ENCODE data around the gene EXOC1. TPM values are rescaled to one million over a fixed set of nuclear protein-coding genes. Genes with fewer than 3 reads are reported as not detected.

EXOC1 gene
- total and polyA plus RNA-seq, 2 of the 4 experiments (the other 2 are of a cell fraction): 19.9 to 49.5 TPM

- H4K8ac ChIP-seq (ENCODE audit: low read depth in 2 of 2, low read length in 2 of 2): peak within 1 kb of the TSS; percentile 91 to 98
- H3K27ac ChIP-seq (ENCODE audit: insufficient read depth, low read length): peak within 1 kb of the TSS; percentile 99
- in situ Hi-C loops (cut with MboI; ENCODE audit: low sequenced_read_pairs): no loop called here
- no peaks in the 10 kb centered on the region; the same call in 1 of the 2 replicates for H3K36me3 ChIP-seq (ENCODE audit: control insufficient read depth, insufficient read depth, low read length)
- peak within 1 kb of the TSS; percentile 96 for H3K56ac ChIP-seq (ENCODE audit: extremely low read depth, insufficient read depth, low read length)
- H3K79me1 ChIP-seq (ENCODE audit: low read depth in 1 of 2, low read length in 2 of 2): peaks cover 11 to 29% of the 10 kb centered on the region in 2 experiments
- ChIA-PET CTCF (interaction anchor here (0.6 to 2.4 kb wide), 16 partner anchors 8 to 611 kb away, joined by 3 to 11 read pairs (median 3); no protein-coding TSS in a partner anchor), POLR2A (ENCODE audit: unreplicated experiment) (interaction anchor here (0.6 to 1.1 kb wide), 3 partner anchors 15 to 83 kb away, joined by 3 to 8 read pairs (median 5); no protein-coding TSS in a partner anchor)
- H3K4me1 ChIP-seq (ENCODE audit: control insufficient read depth, insufficient read depth, low read length): peaks cover 6% of the 10 kb centered on the region
- H3K27me3 ChIP-seq (ENCODE audit: control insufficient read depth, insufficient read depth, low read length): no peaks in the 10 kb centered on the region
- H3K9me1 ChIP-seq (ENCODE audit: insufficient read depth, low read length): no peaks in the 10 kb centered on the region
- BruUV-seq (replicated peaks): no TSS peak
- peak within 1 kb of the TSS; percentile 96 for H3K9ac ChIP-seq (ENCODE audit: low read depth, low read length)
- peak within 1 kb of the TSS; percentile 96 for H3K4me2 ChIP-seq (ENCODE audit: low read depth, low read length)
- peak within 1 kb of the TSS; percentile 99 for H3K23ac ChIP-seq (ENCODE audit: low read depth, low read length)
- dilution Hi-C loops (cut with HindIII; ENCODE audit: low sequenced_read_pairs, unreplicated experiment): no loop called here
- peak within 1 kb of the TSS; percentile 79 for H3K4me3 ChIP-seq (ENCODE audit: insufficient read depth, low read depth, low read length)
- peak within 1 kb of the TSS; percentile 97 for H4K91ac ChIP-seq (ENCODE audit: insufficient read depth, low read depth, low read length)
- H4K5ac ChIP-seq (ENCODE audit: low read depth, low read length): peak within 1 kb of the TSS; percentile 92
- peak within 1 kb of the TSS; percentile 98 for H2AFZ ChIP-seq (replicated peaks; ENCODE audit: low read length, poor library complexity)
- H3K4ac ChIP-seq (ENCODE audit: low read depth, low read length): peak within 1 kb of the TSS; percentile 99
- peak within 1 kb of the TSS; percentile 98 for H2AK9ac ChIP-seq (replicated peaks; ENCODE audit: low read depth, low read length, poor library complexity)
- peak; percentile 88 for DNase-seq
- H2BK5ac ChIP-seq (ENCODE audit: low read depth, low read length, poor library complexity, severe bottlenecking): peak within 1 kb of the TSS; percentile 96
- peak; percentile 86 for ATAC-seq (ENCODE audit: low read depth)
- H2BK15ac ChIP-seq (ENCODE audit: low read depth, low read length): peak within 1 kb of the TSS; percentile 99; the same call in 2 of the 3 replicates
- H2BK20ac ChIP-seq (ENCODE audit: low read depth, low read length): peak within 1 kb of the TSS; percentile 91
- H2AK5ac ChIP-seq (ENCODE audit: low read depth, low read length): peak within 1 kb of the TSS; percentile 91
- H3K9me3 ChIP-seq (ENCODE audit: control insufficient read depth, insufficient read depth, low read length): no peaks in the 10 kb centered on the region
- intact Hi-C loops (cut with micrococcal nuclease): loop anchor here (1.0 to 2.0 kb wide), 8 partner anchors 14 to 887 kb away; partner anchors contain the start of gene AASDH
- H3K14ac ChIP-seq (replicated peaks; ENCODE audit: low read depth, low read length): peak within 1 kb of the TSS; percentile 98
- 0% methylated on average over 35 of the region's 77 CpGs; no CpG with 5 or more reads in 1 of the 2 experiments for WGBS, 2 experiments (ENCODE audit: extremely low coverage in 2 of 2, insufficient read length in 1 of 2)
- H4K20me1 ChIP-seq (ENCODE audit: insufficient read depth, low read length): 0 out of 2 replicates have a peak, but pooled peaks cover 3% of the 10 kb centered on the region
- peak within 1 kb of the TSS; percentile 90 for H3K18ac ChIP-seq (ENCODE audit: low read depth, low read length)
- peak within 1 kb of the TSS; percentile 99 for H2BK120ac ChIP-seq (ENCODE audit: low read depth, low read length)
- TF ChIP-seq SMC3 (IDR thresholded peaks at IDR 0.05; ENCODE audit: low read depth, low read length): peak; percentile 51
- TF ChIP-seq BHLHE40 (IDR thresholded peaks at IDR 0.05; ENCODE audit: low read depth, low read length): no peak
- peak; percentile 99 for TF ChIP-seq MXI1 (IDR thresholded peaks at IDR 0.05; ENCODE audit: borderline replicate concordance, low read depth, low read length)
- TF ChIP-seq CEBPB (IDR thresholded peaks at IDR 0.05; ENCODE audit: low read depth, low read length): no peak
- peak; percentile 2; the same call in 1 of the 2 replicates for TF ChIP-seq USF2 (IDR thresholded peaks at IDR 0.05; ENCODE audit: low read depth, low read length)
- TF ChIP-seq MAZ (IDR thresholded peaks at IDR 0.05; ENCODE audit: borderline replicate concordance, low read depth, low read length): peak; percentile 63; the same call in 1 of the 2 replicates
- no peak for TF ChIP-seq NFE2L2 (IDR thresholded peaks at IDR 0.05; ENCODE audit: low read depth, low read length)
- peak; percentile 80; the same call in 1 of the 2 replicates for TF ChIP-seq POLR2A (IDR thresholded peaks at IDR 0.05; ENCODE audit: low read depth, low read length)
- peak; percentile 68 for TF ChIP-seq RAD21 (IDR thresholded peaks at IDR 0.05; ENCODE audit: low read length)
- no peak for TF ChIP-seq ELK1 (IDR thresholded peaks at IDR 0.05; ENCODE audit: borderline replicate concordance, low read depth, low read length)
- no peak for TF ChIP-seq FOS (IDR thresholded peaks at IDR 0.05; ENCODE audit: low read depth, low read length)
- peak; percentile 89 for TF ChIP-seq CTCF (conservative IDR thresholded peaks at IDR 0.05; ENCODE audit: low read depth, low read length)
- no peak for TF ChIP-seq RCOR1 (IDR thresholded peaks at IDR 0.05; ENCODE audit: insufficient replicate concordance, low read length)
Observed at GRCh38 chr4:55948726-55949481, 95.5 kb downstream of the EXOC1 start, which contains the start of gene CEP135. TSS of gene CEP135 (plus strand) at chr4:55948945. CDS start at chr4:55952131, 3,186 bp downstream.
